Measurements from ENCODE around the gene KRT14.
"Not testable (repeated sequence)": the region's sequence is repeated elsewhere in the genome, so short reads cannot be mapped to it uniquely, and the experiment has no call there.

KRT14 gene

GRCh38 chr17:41631025-41631897 is 44.6 kb upstream of the KRT14 start:
- no peak for DNase-seq (ENCODE audit: low read depth)
- TF ChIP-seq CTCF (IDR thresholded peaks at IDR 0.05; ENCODE audit: low read length, missing control alignments), result no peak
- no peak overlapping the region for H3K4me3 ChIP-seq (replicated peaks; ENCODE audit: low read depth, low read length)

- H3K4me3 ChIP-seq (replicated peaks; ENCODE audit: low read depth, low read length), result no peak overlapping the region
Measured at GRCh38 chr17:41629826-41630670, 43.4 kb upstream of the KRT14 start.

GRCh38 chr17:41629316-41629715 is 42.6 kb upstream of the KRT14 start:
- no peak overlapping the region for H3K4me3 ChIP-seq (replicated peaks; ENCODE audit: low read depth, low read length)
- no peak for TF ChIP-seq CTCF (IDR thresholded peaks at IDR 0.05; ENCODE audit: low read length, missing control alignments)
- no peak for DNase-seq (ENCODE audit: low read depth)

More at GRCh38 chr17:41629826-41630670, 43.4 kb upstream of the KRT14 start:
- no peak for DNase-seq (ENCODE audit: low read depth)
- no peak for TF ChIP-seq CTCF (IDR thresholded peaks at IDR 0.05; ENCODE audit: low read length, missing control alignments)

GRCh38 chr17:41628621-41629255 is 42.0 kb upstream of the KRT14 start:
- not testable (repeated sequence) for DNase-seq (ENCODE audit: low read depth)

GRCh38 chr17:41628073-41628370 is 41.3 kb upstream of the KRT14 start:
- H3K4me3 ChIP-seq (replicated peaks; ENCODE audit: low read depth, low read length); DNase-seq (ENCODE audit: low read depth): not testable (repeated sequence)

More at GRCh38 chr17:41628621-41629255, 42.0 kb upstream of the KRT14 start:
- H3K4me3 ChIP-seq (replicated peaks; ENCODE audit: low read depth, low read length), result not testable (repeated sequence)

- DNase-seq (ENCODE audit: low read depth), result no peak
- TF ChIP-seq CTCF (IDR thresholded peaks at IDR 0.05; ENCODE audit: low read length, missing control alignments), result no peak
- no peak overlapping the region for H3K4me3 ChIP-seq (replicated peaks; ENCODE audit: low read depth, low read length)
Measured at GRCh38 chr17:41627316-41628072, 40.8 kb upstream of the KRT14 start.

- not testable (repeated sequence) for H3K4me3 ChIP-seq (replicated peaks; ENCODE audit: low read depth, low read length); DNase-seq (ENCODE audit: low read depth)
Measured at GRCh38 chr17:41626914-41627295, 40.2 kb upstream of the KRT14 start.

- not testable (repeated sequence) for H3K4me3 ChIP-seq (replicated peaks; ENCODE audit: low read depth, low read length); DNase-seq (ENCODE audit: low read depth)
Measured at GRCh38 chr17:41626028-41626913, 39.6 kb upstream of the KRT14 start.

Data from fibroblast of pulmonary artery (primary cell).